H1 (cell line): ENCODE results near the gene PTPRR. TPM values are rescaled to one million over a fixed set of nuclear protein-coding genes. Genes with fewer than 3 reads are reported as not detected.

Source experiments
- CREB1 ChIP-seq: IDR thresholded peaks from 2 replicates; pipeline ENCODE4 v1.6.1; 2012; ENCODE audit warnings: inconsistent platforms
- HDAC2 ChIP-seq, 2 experiments: fragments of 300-600 bp in 1 of 2; sonication (generic) in 1 of 2; IDR thresholded peaks; 2 replicates each; pipeline ENCODE4 v1.6.1; 2011 to 2012; ENCODE audit warnings: low read depth in 2 of 2, low read length in 2 of 2, mild to moderate bottlenecking in 2 of 2, moderate library complexity in 2 of 2, borderline replicate concordance in 1 of 2, inconsistent platforms in 1 of 2
- MAFK ChIP-seq: IDR thresholded peaks from 2 replicates; pipeline ENCODE4 v1.6.1; 2012; ENCODE audit warnings: low read depth, mild to moderate bottlenecking, improper control_type of control experiment, low read length
- SP1 ChIP-seq: IDR thresholded peaks from 2 replicates; pipeline ENCODE4 v1.6.1; 2011; ENCODE audit warnings: low read depth, low read length
- TAF7 ChIP-seq: optimal IDR thresholded peaks from 2 replicates; pipeline ENCODE3; 2011; ENCODE audit warnings: low read depth, mild to moderate bottlenecking, inconsistent platforms, low read length, moderate library complexity, borderline replicate concordance
- polyA plus RNA-seq, 7 experiments: library from polyadenylated mRNA; depleted of rRNA in 3 of 7; stranded (reverse) in 5 of 7; unstranded in 2 of 7; fragments of >200 nt in 5 of 7; fragments of 200-250 nt in 2 of 7; gene quantifications; 1 replicate in 5 of 7; 2 replicates in 1 of 7; 4 replicates in 1 of 7; pipeline versions ENCODE4 v1.2.1 to v1.2.3, GENCODE V29; 2011 to 2013; ENCODE audit warnings: missing spikeins in 2 of 7, mixed read lengths in 2 of 7
- total RNA-seq: library from RNA; stranded (reverse); fragmentation: NEBNext Ultra II Directional; extraction: Animal tissue kit (Norgen Biotek cat#: 25700); gene quantifications from 2 replicates; pipeline ENCODE4 v1.2.1, GENCODE V29; 2021

The PTPRR gene
- total and polyA plus RNA-seq, 2 of the 8 experiments (the other 6 are each of a cell fraction or from before 2014, with no cell fraction given), result 0.07 to 0.35 TPM

DNA sequence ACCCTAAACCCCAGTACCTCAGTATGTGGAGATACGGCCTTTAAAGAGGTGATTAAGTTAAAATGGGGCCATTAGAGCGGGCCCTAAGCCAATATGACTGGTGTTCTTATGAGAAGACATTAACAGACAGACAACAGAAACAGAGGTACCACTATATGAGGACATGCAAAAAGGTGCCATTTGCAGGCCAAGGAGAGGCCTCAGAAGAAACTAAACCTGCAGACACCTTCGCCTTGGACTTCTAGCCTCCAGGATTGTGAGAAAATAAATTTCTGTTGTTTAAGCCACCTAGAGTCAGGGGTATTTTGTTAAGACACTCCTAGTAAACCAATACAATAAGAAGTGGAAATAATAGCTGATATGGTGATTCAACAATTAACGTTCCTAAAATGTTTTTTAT, 315.9 kb downstream of the PTPRR start (continued):
- TF ChIP-seq TAF7 (no peak), SP1 (no peak), MAFK (no peak), CREB1 (no peak), HDAC2 (IDR thresholded peaks at IDR 0.05; ENCODE audit: borderline replicate concordance in 1 of 2, low read depth in 2 of 2, low read length in 2 of 2) (no peak)
